ENCODE measurements around the gene PTCHD4. TPM values are rescaled to one million over a fixed set of nuclear protein-coding genes. Genes with fewer than 3 reads are reported as not detected.
A peak's percentile ranks its signal among the peaks of the same experiment; 100 is the strongest.

Gene PTCHD4
- total and polyA plus RNA-seq, 11 donors: 0.01 to 2.0 (median 0.93) TPM

DNA sequence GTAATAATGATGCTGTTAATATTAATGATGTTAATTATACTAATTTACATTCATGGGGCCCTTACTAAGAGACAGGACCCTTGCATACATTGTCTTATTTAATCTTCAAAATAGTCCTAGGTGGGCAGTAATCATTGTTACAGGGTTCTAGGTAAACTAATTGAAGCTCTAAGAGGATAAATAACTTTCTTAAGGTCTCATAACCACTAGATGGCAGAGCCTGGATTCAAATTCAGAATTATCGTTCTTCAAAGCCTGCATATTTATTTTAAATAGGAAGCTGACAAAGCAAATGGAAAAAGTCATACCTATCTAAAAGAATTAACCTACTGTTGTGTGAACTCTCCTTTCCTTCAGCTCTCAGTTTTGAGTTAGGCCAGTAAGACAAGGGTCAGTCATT, 23.5 kb downstream of the PTCHD4 start:
- TF ChIP-seq, protein P1, sequence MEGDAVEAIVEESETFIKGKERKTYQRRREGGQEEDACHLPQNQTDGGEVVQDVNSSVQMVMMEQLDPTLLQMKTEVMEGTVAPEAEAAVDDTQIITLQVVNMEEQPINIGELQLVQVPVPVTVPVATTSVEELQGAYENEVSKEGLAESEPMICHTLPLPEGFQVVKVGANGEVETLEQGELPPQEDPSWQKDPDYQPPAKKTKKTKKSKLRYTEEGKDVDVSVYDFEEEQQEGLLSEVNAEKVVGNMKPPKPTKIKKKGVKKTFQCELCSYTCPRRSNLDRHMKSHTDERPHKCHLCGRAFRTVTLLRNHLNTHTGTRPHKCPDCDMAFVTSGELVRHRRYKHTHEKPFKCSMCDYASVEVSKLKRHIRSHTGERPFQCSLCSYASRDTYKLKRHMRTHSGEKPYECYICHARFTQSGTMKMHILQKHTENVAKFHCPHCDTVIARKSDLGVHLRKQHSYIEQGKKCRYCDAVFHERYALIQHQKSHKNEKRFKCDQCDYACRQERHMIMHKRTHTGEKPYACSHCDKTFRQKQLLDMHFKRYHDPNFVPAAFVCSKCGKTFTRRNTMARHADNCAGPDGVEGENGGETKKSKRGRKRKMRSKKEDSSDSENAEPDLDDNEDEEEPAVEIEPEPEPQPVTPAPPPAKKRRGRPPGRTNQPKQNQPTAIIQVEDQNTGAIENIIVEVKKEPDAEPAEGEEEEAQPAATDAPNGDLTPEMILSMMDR (IDR thresholded peaks at IDR 0.05): peak in 10 of 12 donors; percentile 8 to 47 (median 35)
- TF ChIP-seq POLR2A (IDR thresholded peaks at IDR 0.05): no peak
- no peaks in the 10 kb centered on the region for H3K27me3 ChIP-seq
- H3K4me3 ChIP-seq: no peak overlapping the region
- H3K9me3 ChIP-seq: peaks cover 0 to 9% (median 0%) of the 10 kb centered on the region in 12 donors
- no peak for DNase-seq
- 4 to 38% (median 17%) methylated on average over 1 of the region's 1 CpG for WGBS, 4 donors
- H3K36me3 ChIP-seq: no peaks in the 10 kb centered on the region
- no peak overlapping the region for H3K27ac ChIP-seq
- peaks cover 0 to 3% (median 0%) of the 10 kb centered on the region in 12 donors for H3K4me1 ChIP-seq
- no peak for ATAC-seq
- intact Hi-C loops (cut with DNase I): loop anchor here in 3 of 10 donors (10.0 kb wide), 1 partner anchor 677 kb away; no protein-coding TSS in a partner anchor

DNA sequence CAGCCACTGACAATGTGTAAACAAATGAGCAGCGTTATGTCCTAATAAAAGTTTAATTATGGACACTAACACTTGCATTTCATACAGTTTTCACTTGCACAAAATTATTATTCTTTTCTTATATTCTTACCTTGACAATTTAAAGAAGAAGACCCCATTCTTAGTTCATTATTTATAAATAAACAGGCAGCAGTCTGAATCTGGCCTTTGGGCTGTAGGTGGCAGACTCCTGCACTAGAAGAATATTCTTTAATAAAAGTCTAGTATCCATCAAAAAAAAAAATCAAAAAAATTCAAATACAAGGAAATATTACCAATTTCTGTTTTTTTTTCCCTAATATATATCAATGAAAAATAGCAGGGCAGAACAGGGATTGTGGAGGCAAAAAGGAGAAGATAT, 24.8 kb downstream of the PTCHD4 start:
- intact Hi-C loops (cut with DNase I): loop anchor here in 3 of 10 donors (10.0 kb wide), 1 partner anchor 679 kb away; no protein-coding TSS in a partner anchor
- no peaks in the 10 kb centered on the region for H3K4me1 ChIP-seq
- H3K4me3 ChIP-seq: no peak overlapping the region
- H3K36me3 ChIP-seq: no peaks in the 10 kb centered on the region
- ATAC-seq: no peak
- WGBS, 4 donors: 83 to 93% (median 91%) methylated on average over 1 of the region's 1 CpG
- H3K9me3 ChIP-seq: peaks cover 0 to 9% (median 0%) of the 10 kb centered on the region in 12 donors
- TF ChIP-seq, protein P1 (IDR thresholded peaks at IDR 0.05): peak in 1 of 12 donors; percentile 7
- TF ChIP-seq POLR2A (IDR thresholded peaks at IDR 0.05): no peak
- H3K27ac ChIP-seq: no peak overlapping the region
- no peaks in the 10 kb centered on the region for H3K27me3 ChIP-seq
- DNase-seq: no peak

DNA sequence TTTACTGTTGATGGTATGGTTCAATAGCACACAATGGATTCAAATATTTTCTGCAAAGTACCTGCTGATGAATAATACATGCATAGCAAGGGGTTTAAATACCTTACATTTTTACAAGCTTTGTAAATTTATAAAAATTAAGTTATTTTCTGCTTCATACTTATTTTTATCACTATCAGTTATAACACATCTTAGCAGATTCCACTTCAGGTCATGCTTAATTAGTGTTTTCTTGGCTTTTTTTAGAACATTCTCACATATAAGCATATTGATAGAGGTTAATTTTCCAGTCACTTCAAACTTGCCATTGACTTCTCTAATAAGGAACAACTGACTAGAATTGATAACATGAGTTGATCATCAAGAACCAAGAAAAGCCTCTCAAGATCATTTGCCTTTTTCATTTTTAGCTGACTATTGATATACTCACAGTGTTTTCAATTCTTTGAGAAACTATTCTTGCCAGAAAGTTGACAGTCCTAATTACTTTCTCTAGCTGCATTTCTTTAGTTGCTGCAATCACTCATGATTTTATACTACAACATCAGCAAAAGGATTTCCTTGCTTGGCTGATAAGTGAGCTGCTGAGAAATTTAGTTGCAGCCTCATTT, 25.8 kb downstream of the PTCHD4 start:
- H3K9me3 ChIP-seq: peaks cover 0 to 9% (median 0%) of the 10 kb centered on the region in 12 donors

DNA sequence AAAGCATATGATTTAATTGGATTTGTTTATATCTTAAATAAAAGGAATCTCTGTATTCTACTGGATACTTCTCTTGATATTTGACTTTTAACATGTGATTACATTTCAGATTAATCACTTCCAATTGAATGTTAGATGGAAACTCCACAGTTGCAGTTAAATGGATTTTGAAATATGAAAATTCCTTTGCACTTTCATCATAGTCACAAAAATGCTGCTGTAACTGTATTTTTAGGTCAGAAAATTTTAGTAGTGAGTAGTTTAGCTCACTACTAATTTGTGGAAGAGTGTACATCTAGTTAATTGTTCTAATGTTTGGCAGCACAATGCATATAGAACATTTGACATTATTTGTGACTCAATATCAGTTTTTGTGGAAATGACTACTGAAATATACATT, 26.8 kb downstream of the PTCHD4 start:
- H3K4me1 ChIP-seq: no peaks in the 10 kb centered on the region
- TF ChIP-seq POLR2A (IDR thresholded peaks at IDR 0.05): no peak
- TF ChIP-seq, protein P1 (IDR thresholded peaks at IDR 0.05): no peak
- no peak for DNase-seq
- no peak overlapping the region for H3K4me3 ChIP-seq
- intact Hi-C loops (cut with DNase I): loop anchor here in 3 of 10 donors (10.0 kb wide), 1 partner anchor 681 kb away; no protein-coding TSS in a partner anchor
- no peak for ATAC-seq
- H3K27me3 ChIP-seq: no peaks in the 10 kb centered on the region
- peaks cover 0 to 9% (median 0%) of the 10 kb centered on the region in 12 donors for H3K9me3 ChIP-seq
- no peaks in the 10 kb centered on the region for H3K36me3 ChIP-seq
- H3K27ac ChIP-seq: no peak overlapping the region

More for the DNA sequence above, 25.8 kb downstream of the PTCHD4 start:
- H3K27ac ChIP-seq: no peak overlapping the region
- no peaks in the 10 kb centered on the region for H3K4me1 ChIP-seq
- H3K27me3 ChIP-seq: no peaks in the 10 kb centered on the region
- ATAC-seq (no peak), DNase-seq (no peak)
- H3K4me3 ChIP-seq: no peak overlapping the region
- no peak for TF ChIP-seq POLR2A (IDR thresholded peaks at IDR 0.05)
- TF ChIP-seq, protein P1 (IDR thresholded peaks at IDR 0.05): no peak
- H3K36me3 ChIP-seq: no peaks in the 10 kb centered on the region
- intact Hi-C loops (cut with DNase I): loop anchor here in 3 of 10 donors (10.0 kb wide), 1 partner anchor 680 kb away; no protein-coding TSS in a partner anchor

Data from heart left ventricle (tissue), 16 donors.